Stimulated activated CD4-positive, alpha-beta T cell treated with anti-CD3 and anti-CD28 coated beads, Interleukin-4, amount 100 ng/mL, for 48 hours (primary cell): ENCODE data around the gene GBX2.

Experiments used
- DNase-seq, 2 donors: peaks; one replicate each; pipeline ENCODE4 v3.0.0-alpha.2; 2020; ENCODE audit warnings: low read depth in 2 of 2

Gene GBX2

GRCh38 chr2:236168110-236169080 is at the start of gene GBX2:
TSS of gene GBX2 (minus strand) at chr2:236168386. CDS start at chr2:236167971, 415 bp downstream.
- DNase-seq: no peak

GRCh38 chr2:236217926-236218325 is 49.7 kb upstream of the GBX2 start:
- no peak for DNase-seq

GRCh38 chr2:236216711-236217110 is 48.5 kb upstream of the GBX2 start:
- no peak for DNase-seq

- DNase-seq: no peak
These were observed 47.7 kb upstream of the GBX2 start for GRCh38 chr2:236215761-236216333.

- DNase-seq: no peak
These were observed 47.0 kb upstream of the GBX2 start for GRCh38 chr2:236215196-236215595.

GRCh38 chr2:236214376-236214995 is 46.3 kb upstream of the GBX2 start:
- no peak for DNase-seq

GRCh38 chr2:236211296-236211695 is 43.1 kb upstream of the GBX2 start:
- no peak for DNase-seq

GRCh38 chr2:236210536-236210935 is 42.4 kb upstream of the GBX2 start:
- DNase-seq: no peak

GRCh38 chr2:236209996-236210395 is 41.8 kb upstream of the GBX2 start:
- DNase-seq: no peak

GRCh38 chr2:236209535-236209934 is 41.3 kb upstream of the GBX2 start:
- no peak for DNase-seq

- DNase-seq: no peak
These were observed 40.1 kb upstream of the GBX2 start for GRCh38 chr2:236208019-236208926.

GRCh38 chr2:236207472-236207871 is 39.3 kb upstream of the GBX2 start:
- DNase-seq: no peak

GRCh38 chr2:236205867-236206645 is 37.9 kb upstream of the GBX2 start:
- DNase-seq: no peak

- DNase-seq: no peak
These were observed 36.8 kb upstream of the GBX2 start for GRCh38 chr2:236204953-236205352.

- DNase-seq: no peak
These were observed 32.2 kb upstream of the GBX2 start for GRCh38 chr2:236200378-236200777.

GRCh38 chr2:236196366-236196765 is 28.2 kb upstream of the GBX2 start:
- DNase-seq: no peak

GRCh38 chr2:236195726-236196125 is 27.5 kb upstream of the GBX2 start:
- DNase-seq: no peak

- DNase-seq: no peak
These were observed 26.6 kb upstream of the GBX2 start for GRCh38 chr2:236194786-236195185.

- no peak for DNase-seq
These were observed 24.8 kb upstream of the GBX2 start for GRCh38 chr2:236193026-236193425.

- no peak for DNase-seq
These were observed 22.5 kb upstream of the GBX2 start for GRCh38 chr2:236190674-236191073.

- no peak for DNase-seq
These were observed 16.5 kb upstream of the GBX2 start for GRCh38 chr2:236184701-236185100.
